Activated naive CD8-positive, alpha-beta T cell treated with anti-CD3 and anti-CD28 coated beads for 36 hours (primary cell): ENCODE results near the gene UTS2. TPM values are rescaled to one million over a fixed set of nuclear protein-coding genes. Genes with fewer than 3 reads are reported as not detected.

Experiments
- DNase-seq: peaks from one replicate; pipeline ENCODE4 v3.0.0; 2021
- H3K27ac Mint-ChIP-seq: one replicate; pipeline ENCODE4 v1.8.0; 2022; ENCODE audit warnings: mild to moderate bottlenecking, moderate library complexity, mixed read lengths
- H3K27me3 Mint-ChIP-seq: one replicate; pipeline ENCODE4 v1.8.0; 2022; ENCODE audit warnings: mild to moderate bottlenecking, mixed read lengths
- H3K36me3 Mint-ChIP-seq: one replicate; pipeline ENCODE4 v1.8.0; 2021; ENCODE audit warnings: mild to moderate bottlenecking, mixed read lengths
- H3K4me1 Mint-ChIP-seq: one replicate; pipeline ENCODE4 v1.8.0; 2021; ENCODE audit warnings: mixed read lengths
- H3K4me3 Mint-ChIP-seq: one replicate; pipeline ENCODE4 v1.8.0; 2022; ENCODE audit warnings: mild to moderate bottlenecking, moderate library complexity, mixed read lengths
- H3K9me3 Mint-ChIP-seq: one replicate; pipeline ENCODE4 v1.8.0; 2022; ENCODE audit warnings: mixed read lengths
- total RNA-seq, 2 experiments: library from RNA; stranded (reverse); gene quantifications; one replicate each; pipeline ENCODE4 v1.2.3, GENCODE V29; 2021

The UTS2 gene
- total RNA-seq, 2 experiments from 2014 or later: 0.19 to 0.74 TPM

- H3K27ac Mint-ChIP-seq: no peak overlapping the region
These were observed 43.1 kb downstream of the UTS2 start for GRCh38 chr1:7809742-7810141.

GRCh38 chr1:7808253-7808844 lies 44.5 kb downstream of the UTS2 start:
- no peak for DNase-seq
- no peak overlapping the region for H3K27ac Mint-ChIP-seq
- peaks cover 24% of the 10 kb centered on the region for H3K36me3 Mint-ChIP-seq
- H3K27me3 Mint-ChIP-seq: no peaks in the 10 kb centered on the region
- H3K4me3 Mint-ChIP-seq: no peak overlapping the region
- H3K9me3 Mint-ChIP-seq: peaks cover 5% of the 10 kb centered on the region
- no peaks in the 10 kb centered on the region for H3K4me1 Mint-ChIP-seq

More at GRCh38 chr1:7809742-7810141, 43.1 kb downstream of the UTS2 start:
- H3K27me3 Mint-ChIP-seq: no peaks in the 10 kb centered on the region
- H3K4me3 Mint-ChIP-seq: no peak overlapping the region
- H3K4me1 Mint-ChIP-seq: no peaks in the 10 kb centered on the region
- H3K9me3 Mint-ChIP-seq: peaks cover 15% of the 10 kb centered on the region
- H3K36me3 Mint-ChIP-seq: peaks cover 33% of the 10 kb centered on the region
- no peak for DNase-seq

GRCh38 chr1:7805460-7805859 lies 47.4 kb downstream of the UTS2 start:
- Mint-ChIP-seq H3K27ac (no peak overlapping the region), H3K36me3 (peaks cover 5% of the 10 kb centered on the region), H3K27me3 (no peaks in the 10 kb centered on the region), H3K4me3 (no peak overlapping the region), H3K4me1 (no peaks in the 10 kb centered on the region), H3K9me3 (no peaks in the 10 kb centered on the region)
- DNase-seq: no peak

Other genes starting within 250 kb of the UTS2 start
- gene VAMP3, start 81.8 kb downstream of the UTS2 start, total RNA-seq: 10 to 100 TPM; 15.1 to 18.5 TPM
- 1 to 10 TPM; 4.6 to 4.9 TPM for gene PER3, start 68.8 kb downstream of the UTS2 start, total RNA-seq
- 100 to 1,000 TPM; 146 to 149 TPM for gene TNFRSF9, start 87.8 kb upstream of the UTS2 start, total RNA-seq
- gene PARK7, start 108.6 kb upstream of the UTS2 start, total RNA-seq: 100 to 1,000 TPM; 565 to 569 TPM
- gene ERRFI1, start 173.2 kb upstream of the UTS2 start, total RNA-seq: 1 to 10 TPM; 1.2 to 1.4 TPM